HG02943 (cell line): ENCODE results near the gene UNC13A.
"Not testable (repeated sequence)": the region's sequence is repeated elsewhere in the genome, so short reads cannot be mapped to it uniquely, and the experiment has no call there.

Experiments used
- ATAC-seq: cut with Tn5 transposase; IDR thresholded peaks from one replicate; pipeline ENCODE4 v1.9.1; 2021; ENCODE audit warnings: mild to moderate bottlenecking, low read depth, moderate library complexity; ENCODE audit not compliant: unreplicated experiment

The UNC13A gene

GRCh38 chr19:17607936-17608335 lies 80.2 kb downstream of the UNC13A start:
- no peak for ATAC-seq

GRCh38 chr19:17606590-17607185 lies 81.5 kb downstream of the UNC13A start:
- no peak for ATAC-seq

GRCh38 chr19:17605761-17606589 lies 82.2 kb downstream of the UNC13A start:
- peak; percentile 66 for ATAC-seq

- ATAC-seq: no peak
Observed at GRCh38 chr19:17605117-17605516, 83.0 kb downstream of the UNC13A start.

GRCh38 chr19:17604372-17605025 lies 83.7 kb downstream of the UNC13A start:
- ATAC-seq: no peak

- ATAC-seq: no peak
Observed at GRCh38 chr19:17602872-17603510, 85.2 kb downstream of the UNC13A start.

- ATAC-seq: no peak
Observed at GRCh38 chr19:17602217-17602616, 85.9 kb downstream of the UNC13A start.

- no peak for ATAC-seq
Observed at GRCh38 chr19:17601683-17602082, 86.5 kb downstream of the UNC13A start.

GRCh38 chr19:17599780-17600179 lies 88.4 kb downstream of the UNC13A start:
- no peak for ATAC-seq

GRCh38 chr19:17598953-17599352 lies 89.2 kb downstream of the UNC13A start:
- ATAC-seq: no peak

GRCh38 chr19:17598063-17598462 lies 90.1 kb downstream of the UNC13A start:
- not testable (repeated sequence) for ATAC-seq

- ATAC-seq: not testable (repeated sequence)
Observed at GRCh38 chr19:17594296-17594695, 93.9 kb downstream of the UNC13A start.

GRCh38 chr19:17590866-17591265 lies 97.3 kb downstream of the UNC13A start:
- no peak for ATAC-seq

GRCh38 chr19:17585395-17585794 lies 102.8 kb downstream of the UNC13A start:
- not testable (repeated sequence) for ATAC-seq

- no peak for ATAC-seq
Observed at GRCh38 chr19:17584132-17584531, 104.0 kb downstream of the UNC13A start.

- no peak for ATAC-seq
Observed at GRCh38 chr19:17582613-17583012, 105.5 kb downstream of the UNC13A start.

GRCh38 chr19:17581211-17581874 lies 106.8 kb downstream of the UNC13A start:
- no peak for ATAC-seq

GRCh38 chr19:17580470-17581144 lies 107.5 kb downstream of the UNC13A start:
- ATAC-seq: no peak

- no peak for ATAC-seq
Observed at GRCh38 chr19:17579661-17580244, 108.4 kb downstream of the UNC13A start.
